Osteocyte (in vitro differentiated cells): ENCODE data around the gene UROC1. TPM values are rescaled to one million over a fixed set of nuclear protein-coding genes. Genes with fewer than 3 reads are reported as not detected.

Source experiments
- DNase-seq: peaks from one replicate; pipeline ENCODE4 v3.0.0; 2021; ENCODE audit warnings: mixed read lengths; ENCODE audit not compliant: unreplicated experiment; ENCODE audit errors: extremely low spot score
- H3K27ac Mint-ChIP-seq: one replicate; pipeline ENCODE4 v1.8.0; 2021; ENCODE audit warnings: mild to moderate bottlenecking, mixed read lengths; ENCODE audit not compliant: unreplicated experiment
- H3K27me3 Mint-ChIP-seq: one replicate; pipeline ENCODE4 v1.8.0; 2021; ENCODE audit warnings: mixed read lengths; ENCODE audit not compliant: unreplicated experiment
- H3K36me3 Mint-ChIP-seq: one replicate; pipeline ENCODE4 v1.8.0; 2021; ENCODE audit warnings: mixed read lengths; ENCODE audit not compliant: unreplicated experiment
- H3K4me1 Mint-ChIP-seq: one replicate; pipeline ENCODE4 v1.8.0; 2021; ENCODE audit warnings: mixed read lengths; ENCODE audit not compliant: unreplicated experiment
- H3K4me3 Mint-ChIP-seq: one replicate; pipeline ENCODE4 v1.8.0; 2021; ENCODE audit warnings: mild to moderate bottlenecking, moderate library complexity, mixed read lengths; ENCODE audit not compliant: unreplicated experiment
- H3K9me3 Mint-ChIP-seq: one replicate; pipeline ENCODE4 v1.8.0; 2021; ENCODE audit warnings: mixed read lengths; ENCODE audit not compliant: unreplicated experiment
- total RNA-seq: library from RNA; stranded (reverse); gene quantifications from 2 replicates; pipeline ENCODE4 v1.2.1, GENCODE V29; 2021
- TF ChIP-seq, protein P1 (sequence below): fragments of 200-600 bp; sonication (generic); IDR thresholded peaks from 2 replicates; pipeline ENCODE4 v1.5.0; 2021; ENCODE audit warnings: antibody characterized with exemption, mild to moderate bottlenecking, moderate library complexity

UROC1 gene
- total RNA-seq, 1 donor from 2014 or later: not detected

- TF ChIP-seq, protein P1, sequence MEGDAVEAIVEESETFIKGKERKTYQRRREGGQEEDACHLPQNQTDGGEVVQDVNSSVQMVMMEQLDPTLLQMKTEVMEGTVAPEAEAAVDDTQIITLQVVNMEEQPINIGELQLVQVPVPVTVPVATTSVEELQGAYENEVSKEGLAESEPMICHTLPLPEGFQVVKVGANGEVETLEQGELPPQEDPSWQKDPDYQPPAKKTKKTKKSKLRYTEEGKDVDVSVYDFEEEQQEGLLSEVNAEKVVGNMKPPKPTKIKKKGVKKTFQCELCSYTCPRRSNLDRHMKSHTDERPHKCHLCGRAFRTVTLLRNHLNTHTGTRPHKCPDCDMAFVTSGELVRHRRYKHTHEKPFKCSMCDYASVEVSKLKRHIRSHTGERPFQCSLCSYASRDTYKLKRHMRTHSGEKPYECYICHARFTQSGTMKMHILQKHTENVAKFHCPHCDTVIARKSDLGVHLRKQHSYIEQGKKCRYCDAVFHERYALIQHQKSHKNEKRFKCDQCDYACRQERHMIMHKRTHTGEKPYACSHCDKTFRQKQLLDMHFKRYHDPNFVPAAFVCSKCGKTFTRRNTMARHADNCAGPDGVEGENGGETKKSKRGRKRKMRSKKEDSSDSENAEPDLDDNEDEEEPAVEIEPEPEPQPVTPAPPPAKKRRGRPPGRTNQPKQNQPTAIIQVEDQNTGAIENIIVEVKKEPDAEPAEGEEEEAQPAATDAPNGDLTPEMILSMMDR: no peak
- Mint-ChIP-seq H3K4me1 (peaks cover 5% of the 10 kb centered on the region), H3K4me3 (no peak overlapping the region), H3K27me3 (peaks cover 21% of the 10 kb centered on the region), H3K27ac (no peak overlapping the region), H3K9me3 (no peaks in the 10 kb centered on the region), H3K36me3 (no peaks in the 10 kb centered on the region)
- DNase-seq: no peak
Observed at GRCh38 chr3:126527455-126528211, 10.1 kb upstream of the UROC1 start.

DNA sequence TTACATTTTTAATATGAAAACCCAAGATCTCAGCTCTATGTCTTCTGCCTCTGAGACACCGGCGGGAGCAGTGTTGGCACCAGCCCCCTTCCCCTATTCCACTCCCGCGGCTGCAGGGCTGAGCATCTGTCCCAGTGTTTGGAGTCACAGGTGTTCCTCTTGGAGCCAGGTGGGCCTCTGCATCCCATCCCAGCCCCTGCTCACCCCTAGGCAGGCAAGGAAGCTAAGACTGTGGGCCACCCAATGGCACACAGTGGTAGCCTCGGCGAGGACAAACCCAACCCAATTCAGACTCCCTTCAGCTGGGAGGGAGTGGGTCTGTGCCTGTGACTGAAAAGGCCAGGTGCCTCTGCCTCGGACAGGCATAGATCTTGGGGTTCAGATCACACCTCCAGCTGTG lies 9.4 kb upstream of the UROC1 start:
- TF ChIP-seq, protein P1: no peak
- no peak overlapping the region for H3K27ac Mint-ChIP-seq

GRCh38 chr3:126526668-126527005 lies 9.1 kb upstream of the UROC1 start:
- H3K4me3 Mint-ChIP-seq: no peak overlapping the region
- no peak overlapping the region for H3K27ac Mint-ChIP-seq

More for the DNA sequence above, 9.4 kb upstream of the UROC1 start:
- Mint-ChIP-seq H3K4me3 (no peak overlapping the region), H3K4me1 (peaks cover 5% of the 10 kb centered on the region), H3K36me3 (no peaks in the 10 kb centered on the region), H3K9me3 (no peaks in the 10 kb centered on the region), H3K27me3 (peaks cover 21% of the 10 kb centered on the region)
- no peak for DNase-seq

DNA sequence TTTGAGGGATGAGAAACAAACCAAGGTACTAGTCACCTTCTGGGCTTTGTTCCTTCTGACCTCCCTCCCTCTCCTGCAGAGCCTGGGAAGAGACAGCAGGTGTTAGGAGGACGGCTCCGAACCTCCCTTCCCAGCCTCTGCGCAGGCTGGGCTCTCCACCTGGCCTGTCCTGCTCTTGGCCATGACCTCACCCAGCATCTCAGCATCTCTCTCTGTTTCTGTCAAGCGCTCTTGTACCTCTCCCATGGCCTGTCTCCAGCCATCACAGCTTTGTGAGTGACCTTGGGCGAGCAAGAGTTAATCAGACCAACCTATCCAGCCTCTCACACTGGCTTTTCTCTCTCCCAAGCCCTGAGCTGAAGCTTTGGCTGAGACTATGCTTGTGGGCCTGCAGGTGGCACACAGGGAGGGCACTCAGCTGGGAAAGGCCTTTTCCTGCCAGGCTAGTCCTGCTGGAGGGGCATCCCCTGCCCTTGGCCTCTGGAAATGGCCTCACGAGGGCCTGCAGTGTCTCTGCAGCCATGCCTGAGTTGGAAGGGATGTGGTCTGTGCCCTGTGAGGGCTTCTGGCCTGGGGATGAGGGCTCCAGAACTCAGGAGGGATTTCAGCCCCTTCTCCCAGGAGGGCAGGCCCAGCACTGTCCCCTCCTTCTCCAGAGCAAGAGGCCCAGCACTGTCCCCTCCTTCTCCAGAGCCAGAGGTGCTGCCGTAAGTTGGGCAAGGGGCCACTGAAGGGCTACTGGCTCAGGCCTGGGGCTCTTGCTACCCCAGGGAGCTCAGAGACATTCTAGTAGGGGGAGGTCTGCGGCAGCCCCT lies 8.5 kb upstream of the UROC1 start:
- Mint-ChIP-seq H3K4me1 (peaks cover 5% of the 10 kb centered on the region), H3K27ac (no peak overlapping the region), H3K27me3 (peaks cover 18% of the 10 kb centered on the region), H3K4me3 (no peak overlapping the region), H3K36me3 (no peaks in the 10 kb centered on the region), H3K9me3 (no peaks in the 10 kb centered on the region)
- no peak for DNase-seq
- TF ChIP-seq, protein P1: no peak

More at GRCh38 chr3:126526668-126527005, 9.1 kb upstream of the UROC1 start:
- H3K4me1 Mint-ChIP-seq: peaks cover 5% of the 10 kb centered on the region
- DNase-seq: no peak
- no peaks in the 10 kb centered on the region for H3K36me3 Mint-ChIP-seq
- peaks cover 18% of the 10 kb centered on the region for H3K27me3 Mint-ChIP-seq
- TF ChIP-seq, protein P1: no peak
- no peaks in the 10 kb centered on the region for H3K9me3 Mint-ChIP-seq
